Effector CD4-positive, alpha-beta T cell (primary cell): ENCODE measurements around the gene RAD9A.
"Not testable (repeated sequence)": the region's sequence is repeated elsewhere in the genome, so short reads cannot be mapped to it uniquely, and the experiment has no call there.

Source experiments
- DNase-seq: peaks from one replicate; pipeline ENCODE4 v3.0.0-alpha.2; 2020

RAD9A gene

DNA sequence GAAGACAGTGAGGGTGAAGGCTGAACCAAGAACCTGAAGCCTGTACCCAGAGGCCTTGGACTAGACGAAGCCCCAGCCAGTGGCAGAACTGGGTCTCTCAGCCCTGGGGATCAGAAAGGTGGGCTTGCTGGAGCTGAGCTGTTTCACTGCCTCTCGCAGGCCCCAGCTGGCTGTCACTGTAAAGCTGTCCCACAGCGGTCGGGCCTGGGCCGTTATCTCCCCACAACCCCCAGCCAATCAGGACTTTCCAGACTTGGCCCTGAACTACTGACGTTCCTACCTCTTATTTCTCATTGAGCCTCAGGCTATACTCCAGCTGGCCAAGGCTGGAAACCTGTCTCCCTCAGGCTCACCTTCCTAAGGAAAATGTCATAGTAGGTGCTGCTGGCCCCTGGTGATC is 5.8 kb downstream of the RAD9A start:
- DNase-seq = no peak

DNA sequence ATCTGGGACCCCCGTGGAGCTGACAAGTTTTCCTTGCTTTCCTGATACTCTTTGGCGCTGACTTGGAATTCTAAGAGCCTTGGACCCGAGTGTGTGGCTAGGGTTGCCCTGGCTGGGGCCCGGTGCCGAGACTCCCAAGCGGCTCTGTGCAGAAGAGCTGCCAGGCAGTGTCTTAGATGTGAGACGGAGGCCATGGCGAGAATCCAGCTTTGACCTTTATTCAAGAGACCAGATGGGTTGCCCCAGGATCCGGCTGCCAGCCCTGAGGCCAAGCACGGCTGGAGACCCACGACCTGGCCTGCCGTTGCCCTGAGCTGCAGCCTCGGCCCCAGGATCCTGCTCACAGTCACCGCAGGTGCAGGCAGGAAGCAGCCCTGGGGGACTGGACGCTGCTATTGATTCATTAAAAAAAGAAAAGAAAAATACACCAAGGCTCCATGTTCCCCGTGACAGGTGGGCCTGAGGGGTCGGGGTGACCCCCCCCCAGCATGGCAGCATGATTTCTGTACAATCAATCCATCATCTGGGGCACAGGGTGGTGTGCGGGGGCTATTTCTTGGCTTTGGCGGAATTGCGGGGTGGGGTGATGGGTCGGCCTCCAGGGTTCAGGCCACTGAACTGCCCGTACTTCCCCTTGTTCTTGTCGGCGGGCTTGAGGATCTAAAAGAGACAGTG is 6.3 kb downstream of the RAD9A start:
- no peak for DNase-seq

DNA sequence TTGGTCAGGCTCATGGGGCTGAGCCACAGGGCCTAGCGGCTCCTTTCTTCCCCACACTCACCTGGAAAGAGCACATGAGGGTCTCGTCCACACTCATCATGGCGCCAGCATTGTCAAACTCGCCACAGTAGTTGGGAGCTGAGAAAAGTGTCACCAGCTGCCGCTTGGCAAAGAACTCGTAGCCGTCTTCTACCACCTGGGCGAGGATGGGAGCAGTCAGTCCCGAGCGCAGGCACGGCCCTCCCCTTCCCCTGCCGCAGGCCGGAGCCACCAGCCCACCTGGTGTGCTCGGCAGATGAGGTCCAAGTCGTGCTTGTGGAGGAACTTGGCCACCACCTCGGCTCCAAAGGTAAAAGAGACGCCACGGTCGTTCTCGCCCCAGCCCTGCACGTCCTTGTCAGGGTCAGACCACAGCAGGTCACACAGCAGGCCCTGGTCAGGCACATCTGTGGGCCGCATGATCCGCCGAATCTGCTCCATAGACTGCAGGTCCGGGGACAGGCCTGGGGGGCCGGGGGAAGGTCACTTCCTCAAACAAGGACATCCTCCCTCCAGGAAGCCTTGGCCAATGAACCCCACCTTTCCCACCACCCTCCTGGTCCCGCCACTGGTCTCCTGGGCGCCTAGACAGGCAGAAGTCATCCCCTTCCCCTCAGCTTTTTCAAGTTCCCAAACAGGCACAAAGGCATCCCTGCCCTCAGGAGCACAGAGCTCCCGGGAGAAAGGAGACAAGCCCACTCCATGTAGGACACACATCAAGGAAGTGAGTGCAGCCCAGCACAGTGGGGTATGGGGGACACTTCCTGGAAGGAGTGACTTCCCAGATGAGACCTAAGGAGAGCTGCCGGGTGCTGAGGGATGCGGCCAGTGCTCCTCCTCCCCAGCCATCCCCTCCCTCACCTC is 7.1 kb downstream of the RAD9A start:
- DNase-seq = no peak

DNA sequence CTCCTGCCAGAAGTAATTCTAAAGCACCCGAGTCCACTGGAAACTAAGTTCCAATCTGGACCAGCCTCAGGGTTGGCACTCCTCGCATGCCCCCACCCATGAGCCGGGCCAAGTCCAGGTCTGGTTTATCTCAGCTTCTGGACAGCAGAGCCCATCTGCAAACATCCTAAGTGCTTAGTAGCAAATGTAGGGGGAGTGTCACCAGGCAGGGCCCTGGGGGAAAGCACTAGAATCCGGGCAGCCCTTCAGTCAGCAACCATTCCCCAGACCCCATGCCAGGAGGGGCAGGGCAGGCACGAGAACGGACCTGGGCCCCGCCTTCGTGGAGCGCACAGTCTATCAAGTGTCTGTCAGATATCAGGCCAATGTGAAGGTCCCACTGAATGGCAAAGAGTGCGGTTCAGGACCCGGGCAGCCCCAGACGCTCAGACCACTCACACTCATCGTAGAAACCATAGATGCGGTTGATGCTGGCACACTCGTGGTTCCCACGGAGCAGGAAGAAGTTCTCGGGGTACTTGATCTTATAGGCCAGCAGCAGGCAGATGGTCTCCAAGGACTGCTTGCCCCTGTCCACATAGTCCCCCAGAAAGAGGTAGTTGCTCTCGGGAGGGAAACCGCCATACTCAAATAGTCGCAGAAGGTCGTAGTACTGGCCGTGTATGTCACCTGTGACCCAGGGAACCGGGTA is 8.6 kb downstream of the RAD9A start:
- DNase-seq = no peak

DNA sequence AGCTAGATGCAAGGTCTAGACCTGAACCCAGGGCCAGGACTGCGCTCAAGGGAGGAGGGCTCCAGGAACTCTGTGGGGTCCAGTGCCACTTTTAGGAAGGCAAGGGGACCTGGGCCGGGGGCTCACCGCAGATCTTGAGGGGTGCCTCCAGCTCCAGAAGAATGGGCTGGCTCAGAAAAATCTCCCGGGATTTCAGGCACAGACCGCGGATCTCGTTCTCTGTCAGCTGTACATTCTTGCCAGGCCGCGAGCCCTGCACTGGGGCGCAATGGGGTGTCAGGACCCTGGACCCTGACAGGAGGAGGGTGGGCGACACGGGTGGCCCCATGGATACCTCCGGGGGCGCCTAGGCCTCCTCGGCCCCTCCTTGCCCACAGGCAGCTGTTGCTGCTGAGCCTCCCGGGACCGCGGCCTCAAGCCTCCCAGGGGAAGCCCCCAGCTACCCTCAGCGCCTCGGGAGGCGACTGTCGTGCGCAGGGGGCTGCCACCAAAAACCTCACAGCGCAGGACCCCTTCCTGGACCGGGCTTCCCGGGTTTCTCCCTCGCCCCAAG is 9.2 kb downstream of the RAD9A start:
- no peak for DNase-seq

DNA sequence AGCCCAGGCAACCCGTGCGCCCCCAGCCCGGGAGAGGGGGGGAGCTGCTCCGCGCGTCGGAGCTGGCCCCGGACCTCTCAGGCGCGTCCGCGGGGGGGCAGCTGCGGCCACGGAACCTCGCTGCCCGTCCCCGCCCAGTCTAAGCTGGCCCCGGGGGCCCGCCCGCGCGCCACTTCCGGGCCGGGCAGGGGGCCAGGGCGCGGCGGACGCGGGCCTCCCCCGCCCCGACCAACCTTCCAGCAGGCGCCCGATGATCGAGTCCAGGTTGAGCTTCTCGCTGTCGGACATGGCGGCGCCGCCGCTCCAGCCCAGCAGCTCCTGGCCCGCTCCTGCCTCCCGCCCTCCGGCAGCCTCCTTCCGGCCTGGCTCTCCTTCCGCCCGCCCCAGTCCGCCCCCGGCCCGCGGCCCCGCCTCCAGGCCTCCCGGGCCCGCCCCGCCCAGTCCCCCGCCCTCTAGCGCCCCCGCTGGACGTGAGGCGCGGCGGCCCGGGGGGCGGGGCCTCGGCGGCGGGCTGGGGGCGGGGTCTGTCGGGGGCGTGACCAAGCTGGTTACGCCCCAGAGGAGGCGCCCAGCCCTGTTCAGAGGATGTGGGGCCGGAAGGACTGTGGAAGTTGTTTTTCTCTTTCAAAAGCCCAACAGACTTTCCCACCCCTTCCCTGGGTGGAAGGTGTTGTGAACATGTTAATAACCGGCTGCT is 9.9 kb downstream of the RAD9A start, which contains the start of gene PPP1CA:
TSS of gene PPP1CA (minus strand) at position 364 of the 697 bp plus-strand sequence. CDS start at position 288, 76 bp downstream.
- DNase-seq = peak; percentile 86

DNA sequence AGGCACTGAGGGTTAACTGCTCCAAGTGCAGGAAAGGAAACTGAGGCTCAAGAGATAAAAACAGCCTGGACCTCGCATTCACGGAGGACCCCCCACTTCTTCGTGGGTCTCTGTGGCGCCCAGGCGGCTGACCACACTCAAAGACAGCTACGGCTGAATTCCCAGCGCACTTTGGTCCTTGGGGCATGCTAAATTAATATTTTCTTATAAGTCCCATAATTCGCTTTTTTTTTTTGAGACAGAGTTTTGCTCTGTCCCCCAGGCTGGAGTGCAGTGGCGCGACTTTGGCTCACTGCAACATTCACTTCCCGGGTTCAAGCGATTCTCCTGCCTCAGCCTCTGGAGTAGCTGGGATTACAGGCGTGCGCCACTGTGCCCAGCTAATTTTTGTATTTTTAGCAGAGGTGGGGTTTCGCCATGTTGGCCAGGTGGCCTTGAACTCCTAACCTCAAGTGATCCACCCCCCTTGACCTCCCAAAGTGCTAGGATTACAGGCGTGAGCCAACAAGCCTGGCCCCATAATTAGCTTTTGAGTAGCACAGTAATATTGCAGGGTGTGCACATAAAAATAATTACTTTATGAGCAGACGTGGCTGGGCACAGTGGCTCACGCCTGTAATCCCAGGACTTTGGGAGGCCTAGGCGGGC is 10.5 kb downstream of the RAD9A start:
- not testable (repeated sequence) for DNase-seq

DNA sequence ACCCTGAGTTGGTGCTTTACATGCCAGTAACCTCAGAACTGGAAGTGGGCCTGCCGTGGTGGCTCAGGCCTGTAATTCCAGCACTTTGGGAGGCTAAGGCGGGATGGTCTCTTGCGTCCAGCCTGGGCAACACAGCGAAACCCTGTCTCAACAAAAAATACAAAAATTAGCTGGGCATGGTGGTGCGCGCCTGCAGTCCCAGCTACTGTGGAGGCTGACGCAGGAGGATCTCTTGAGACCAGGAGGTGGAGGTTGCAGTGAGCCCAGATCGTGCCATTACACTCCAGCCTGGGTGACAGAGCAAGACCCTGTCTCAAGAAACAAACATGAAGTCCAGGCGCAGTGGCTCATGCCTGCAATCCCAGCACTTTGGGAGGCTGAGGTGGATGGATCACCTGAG is 11.3 kb downstream of the RAD9A start:
- not testable (repeated sequence) for DNase-seq

DNA sequence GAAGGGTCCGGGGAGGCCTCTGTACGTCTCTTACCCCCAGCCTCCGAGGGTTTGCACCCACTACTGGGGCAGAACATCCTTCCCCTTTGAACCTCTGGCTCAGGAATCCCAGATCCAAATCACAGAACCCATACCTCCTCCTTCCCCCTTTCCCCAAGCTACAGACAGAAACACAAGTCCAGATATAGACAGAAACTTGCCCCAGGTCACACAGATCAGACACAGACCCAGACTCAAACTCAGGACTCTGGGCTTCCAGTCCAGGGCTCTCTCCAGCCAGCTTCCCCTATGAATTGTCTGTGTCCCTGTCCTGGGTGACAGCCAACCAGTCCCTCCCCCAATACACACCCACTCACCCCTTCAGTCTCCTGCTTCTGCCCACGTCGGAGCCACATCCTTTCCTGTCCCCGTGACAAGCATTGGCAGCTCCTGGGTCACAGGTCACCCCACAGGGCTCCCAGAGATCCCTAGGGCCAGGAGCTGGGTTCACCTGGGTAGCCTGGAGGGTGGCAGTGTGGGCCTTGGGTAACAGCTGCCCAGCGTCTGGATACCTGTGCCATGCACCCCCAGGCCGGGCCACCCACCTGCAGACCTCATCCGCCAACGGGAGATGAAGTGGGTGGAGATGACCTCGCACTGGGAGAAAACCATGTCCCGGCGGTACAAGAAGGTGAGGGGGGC is 12.9 kb downstream of the RAD9A start:
- DNase-seq = peak; percentile 38

DNA sequence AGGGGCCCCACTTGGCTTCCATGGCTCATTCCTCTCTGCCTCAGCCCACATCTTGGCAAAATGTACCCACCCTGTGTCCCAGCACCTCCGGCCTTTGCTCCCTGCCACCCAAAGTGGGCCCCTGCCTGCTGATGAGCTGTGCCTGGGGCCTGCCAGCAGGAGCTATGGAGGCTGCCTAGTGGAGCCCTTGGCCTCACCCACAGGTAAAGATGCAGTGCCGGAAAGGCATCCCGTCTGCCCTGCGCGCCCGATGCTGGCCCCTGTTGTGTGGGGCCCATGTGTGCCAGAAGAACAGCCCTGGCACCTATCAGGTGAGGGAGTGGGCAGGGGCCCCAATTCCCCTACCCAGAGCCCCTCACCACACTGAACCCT is 13.4 kb downstream of the RAD9A start:
- DNase-seq = no peak

DNA sequence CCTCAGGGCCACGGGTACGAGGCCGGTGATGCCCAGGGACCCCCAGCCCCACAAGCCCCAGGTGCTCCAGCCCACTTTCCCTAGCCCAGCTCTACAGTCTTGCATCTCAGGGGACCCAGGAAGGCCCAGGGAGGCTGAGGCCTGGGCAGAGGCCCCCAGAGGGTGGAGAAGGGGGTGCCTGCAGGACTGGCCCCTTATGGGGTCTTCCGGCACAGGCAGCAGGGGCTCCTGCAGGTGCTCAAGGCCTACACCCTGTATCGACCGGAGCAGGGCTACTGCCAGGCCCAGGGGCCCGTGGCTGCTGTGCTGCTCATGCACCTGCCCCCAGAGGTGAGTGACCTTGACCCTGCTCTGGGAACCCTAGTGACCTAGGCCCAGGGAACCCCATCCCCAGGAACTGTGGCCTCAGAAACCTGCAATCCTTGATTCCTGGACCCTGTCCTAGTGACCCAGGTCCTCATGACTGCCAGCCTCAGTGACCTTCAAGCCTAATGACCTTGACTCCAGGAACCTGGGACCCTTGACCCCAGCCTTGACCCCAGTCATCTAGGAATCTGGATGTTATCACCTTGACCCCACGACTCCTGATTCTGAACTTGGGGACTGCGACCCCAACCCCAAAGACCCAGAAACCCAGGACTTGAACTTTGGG is 14.0 kb downstream of the RAD9A start:
- no peak for DNase-seq

DNA sequence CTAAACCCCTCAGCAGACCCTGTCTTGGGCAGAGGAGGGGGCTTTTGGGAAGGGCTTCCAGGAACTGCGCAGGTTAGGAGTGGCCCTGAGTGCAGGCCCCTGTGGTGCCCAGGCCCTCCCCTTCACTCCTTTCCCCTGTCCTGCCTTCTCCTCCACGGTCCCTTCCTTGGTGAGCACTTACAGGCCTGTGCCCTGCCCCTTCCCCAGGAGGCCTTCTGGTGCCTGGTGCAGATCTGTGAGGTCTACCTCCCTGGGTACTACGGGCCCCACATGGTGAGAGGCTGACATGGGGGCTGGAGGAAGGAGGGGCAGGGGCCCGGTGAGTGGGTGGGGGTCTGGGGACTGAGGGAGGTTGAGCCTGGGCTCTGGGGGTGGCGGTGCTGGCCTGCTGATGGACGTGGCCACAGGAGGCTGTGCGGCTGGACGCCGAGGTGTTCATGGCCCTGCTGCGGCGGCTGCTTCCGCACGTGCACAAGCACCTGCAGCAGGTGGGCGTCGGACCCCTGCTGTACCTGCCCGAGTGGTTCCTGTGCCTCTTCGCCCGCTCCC is 14.7 kb downstream of the RAD9A start:
- no peak for DNase-seq

DNA sequence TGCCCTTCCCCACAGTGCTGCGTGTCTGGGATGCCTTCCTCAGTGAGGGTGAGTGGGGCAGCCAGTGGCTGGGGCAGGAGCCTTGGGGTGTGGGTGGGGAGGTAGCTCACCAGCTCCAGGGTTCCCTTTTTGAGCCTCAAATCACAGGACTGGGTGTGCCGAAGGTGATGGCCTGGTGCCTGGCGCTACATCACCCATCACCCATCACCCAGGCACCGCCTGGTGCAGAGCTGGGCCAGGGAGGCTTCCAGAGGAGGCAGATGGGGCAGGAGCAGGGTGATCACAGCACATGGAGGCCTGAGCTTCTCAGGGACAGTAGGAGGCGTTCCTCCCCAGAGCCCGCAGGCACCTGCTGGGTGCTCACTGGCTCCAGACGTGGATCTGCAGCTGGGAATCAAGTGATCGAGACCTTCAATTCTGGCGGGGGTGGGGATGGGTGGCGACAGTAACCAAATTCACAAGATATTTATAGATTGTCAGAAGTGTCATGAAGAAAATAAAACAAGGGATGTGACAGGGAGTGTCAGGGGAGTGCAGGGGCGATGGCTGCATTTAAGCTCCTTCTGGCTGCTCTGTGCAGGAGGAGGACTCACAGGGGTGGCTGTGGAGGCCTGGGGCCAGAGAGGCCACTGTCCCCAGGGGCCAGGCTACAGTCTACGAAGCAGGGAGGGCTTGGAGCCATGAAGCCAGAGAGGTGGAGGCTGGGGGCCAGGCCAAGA is 15.3 kb downstream of the RAD9A start:
- no peak for DNase-seq

DNA sequence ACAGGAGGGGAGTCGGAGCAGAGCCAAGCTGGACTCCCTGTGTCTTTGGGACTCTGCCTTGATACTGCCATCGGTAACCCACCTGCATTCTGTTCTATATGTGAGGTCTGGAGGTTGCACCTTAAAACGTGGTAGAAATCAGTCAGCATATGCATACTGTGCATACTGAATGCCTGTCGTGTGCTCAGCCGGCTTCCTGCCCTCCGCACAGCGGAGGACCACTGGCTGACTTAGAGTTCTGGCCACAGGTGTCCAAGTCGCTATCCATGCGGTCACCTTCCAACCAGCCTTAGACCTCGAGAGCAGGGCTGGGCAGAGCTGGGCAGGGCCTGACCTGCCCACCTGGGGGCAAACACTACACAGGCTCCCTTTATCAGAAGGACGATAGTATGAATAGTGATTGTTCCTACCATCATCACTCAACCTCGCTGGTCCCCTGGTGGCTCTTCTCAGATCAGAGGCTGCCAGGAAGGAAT is 15.9 kb downstream of the RAD9A start:
- no peak for DNase-seq

DNA sequence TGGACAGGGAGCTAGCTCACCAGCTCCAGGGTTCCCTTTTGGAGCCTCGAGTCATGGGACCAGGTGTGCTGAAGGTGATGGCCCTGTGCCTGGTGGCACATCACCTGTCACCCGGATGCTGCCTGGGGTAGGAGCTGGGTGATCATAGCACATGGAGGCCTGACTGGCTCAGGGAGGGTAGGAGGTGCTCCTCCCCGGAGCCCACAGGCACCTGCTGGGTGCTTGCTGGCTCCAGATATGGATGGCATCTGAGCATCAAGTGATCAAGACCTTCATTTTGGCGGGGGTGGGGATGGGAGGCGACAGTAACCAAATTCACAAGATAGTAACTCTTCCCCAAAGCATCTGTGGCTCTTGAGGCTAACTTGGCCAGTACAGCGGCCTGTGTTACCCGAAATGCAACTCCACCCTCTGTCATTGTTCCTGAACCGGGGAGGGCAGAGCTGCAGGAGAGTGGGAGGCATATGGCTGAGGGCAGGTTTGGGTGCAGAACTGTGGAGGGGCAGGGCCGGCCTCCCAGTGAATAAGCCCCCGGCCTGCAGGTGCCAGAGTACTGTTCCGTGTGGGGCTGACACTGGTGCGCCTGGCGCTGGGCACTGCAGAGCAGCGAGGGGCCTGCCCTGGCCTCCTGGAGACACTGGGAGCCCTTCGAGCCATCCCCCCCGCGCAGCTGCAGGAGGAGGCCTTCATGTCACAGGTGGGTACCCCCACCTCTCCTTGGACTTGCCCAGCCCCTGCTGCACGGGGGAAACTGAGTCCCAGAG is 16.8 kb downstream of the RAD9A start:
- DNase-seq = no peak

DNA sequence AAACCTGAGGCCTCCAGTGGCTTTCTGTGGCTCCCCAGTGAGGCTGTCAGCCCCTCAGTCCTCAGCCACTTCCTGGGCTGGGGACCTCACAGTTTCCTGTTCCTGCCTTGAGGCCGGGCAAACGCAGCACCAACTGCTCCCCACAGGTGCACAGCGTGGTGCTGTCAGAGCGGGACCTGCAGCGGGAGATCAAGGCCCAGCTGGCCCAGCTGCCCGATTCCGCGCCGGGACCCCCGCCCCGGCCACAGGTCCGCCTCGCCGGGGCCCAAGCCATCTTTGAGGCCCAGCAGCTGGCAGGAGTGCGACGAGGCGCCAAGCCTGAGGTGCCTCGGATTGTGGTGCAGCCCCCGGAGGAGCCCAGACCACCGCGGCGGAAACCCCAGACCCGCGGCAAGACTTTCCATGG is 17.5 kb downstream of the RAD9A start:
- peak; percentile 63 for DNase-seq

DNA sequence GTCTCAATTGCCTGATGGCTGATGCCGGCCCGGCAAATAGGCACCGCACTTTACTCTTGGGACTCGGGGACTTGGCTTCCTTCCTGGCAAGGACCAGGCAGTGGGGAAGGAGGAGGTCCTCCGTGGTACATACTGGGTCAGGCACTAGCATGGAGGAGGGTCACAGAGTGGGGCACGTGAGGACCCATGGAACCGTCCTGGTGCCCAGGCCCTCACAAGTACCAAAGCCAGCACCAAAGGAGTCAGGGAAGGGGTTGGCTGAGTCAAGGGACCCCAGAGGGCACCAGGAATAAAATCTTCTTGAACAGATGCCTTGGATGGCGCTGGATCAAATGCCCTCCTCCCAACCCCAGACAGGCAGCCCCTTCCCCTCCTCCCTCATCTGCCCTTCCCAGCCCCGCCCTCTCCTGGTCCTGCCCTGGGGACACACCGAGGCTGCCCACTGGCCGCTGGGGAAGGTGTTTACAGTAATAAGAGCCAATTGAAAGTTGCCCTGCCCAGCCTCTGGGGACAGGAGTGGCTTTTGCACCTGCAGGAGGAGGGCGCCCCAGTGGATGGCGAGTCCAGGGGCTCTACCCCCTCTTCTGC is 18.1 kb downstream of the RAD9A start:
- no peak for DNase-seq

DNA sequence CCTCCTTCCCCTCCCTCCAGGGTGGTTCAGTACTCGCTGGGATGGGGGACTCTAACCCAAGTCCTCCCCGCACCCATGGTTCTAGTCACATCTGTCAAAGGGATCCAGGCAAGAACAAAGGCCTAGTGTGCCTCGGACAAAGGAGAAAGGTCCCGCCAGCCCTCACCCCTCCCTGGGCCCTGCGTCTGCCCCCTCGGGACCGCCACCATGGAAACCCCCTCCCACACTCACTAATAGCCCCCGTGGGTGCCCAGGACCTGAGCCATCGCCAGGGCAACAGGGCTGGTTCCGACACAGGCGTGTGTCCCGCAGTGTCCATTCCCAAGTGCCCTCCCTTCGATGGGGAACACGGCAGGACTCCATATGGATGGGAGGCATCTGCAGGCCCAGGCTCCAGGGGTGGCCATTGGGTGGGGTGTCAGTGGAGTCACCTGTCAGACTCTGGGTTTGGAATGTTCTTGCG is 18.6 kb downstream of the RAD9A start:
- DNase-seq = no peak
